Measurements from ENCODE around the gene NINJ1. TPM values are rescaled to one million over a fixed set of nuclear protein-coding genes. Genes with fewer than 3 reads are reported as not detected.

Gene NINJ1
- total and polyA plus RNA-seq, 2 of the 4 experiments (the other 2 are of a cell fraction), result 21.9 to 38.8 TPM

- H3K27me3 ChIP-seq (ENCODE audit: control insufficient read depth, insufficient read depth, low read length), result no peaks in the 10 kb centered on the region
- no peak overlapping the region for H3K27ac ChIP-seq (ENCODE audit: insufficient read depth, low read length)
- no peak overlapping the region for H3K9ac ChIP-seq (ENCODE audit: low read depth, low read length)
- POLR2A ChIA-PET (ENCODE audit: unreplicated experiment), result no interaction called here
- no peak overlapping the region for H2BK120ac ChIP-seq (ENCODE audit: low read depth, low read length)
- H4K5ac ChIP-seq (ENCODE audit: low read depth, low read length), result no peak overlapping the region
- intact Hi-C loops (cut with micrococcal nuclease), result no loop called here
- no peak overlapping the region for H3K4me2 ChIP-seq (ENCODE audit: low read depth, low read length)
- peaks cover 13% of the 10 kb centered on the region for H3K4me1 ChIP-seq (ENCODE audit: control insufficient read depth, insufficient read depth, low read length)
- no peaks in the 10 kb centered on the region for H3K9me3 ChIP-seq (ENCODE audit: control insufficient read depth, insufficient read depth, low read length)
- peaks cover 23% of the 10 kb centered on the region for H3K9me1 ChIP-seq (ENCODE audit: insufficient read depth, low read length)
- H2AFZ ChIP-seq (replicated peaks; ENCODE audit: low read length, poor library complexity), result no peak overlapping the region
- 80% methylated on average over 4 of the region's 20 CpGs; no CpG with 5 or more reads in 1 of the 2 experiments for WGBS, 2 experiments (ENCODE audit: extremely low coverage in 2 of 2, insufficient read length in 1 of 2)
- no peak overlapping the region for H4K91ac ChIP-seq (ENCODE audit: insufficient read depth, low read depth, low read length)
- no peak for TF ChIP-seq CEBPB (IDR thresholded peaks at IDR 0.05; ENCODE audit: low read depth, low read length)
- no peak for TF ChIP-seq FOS (IDR thresholded peaks at IDR 0.05; ENCODE audit: low read depth, low read length)
- TF ChIP-seq BHLHE40 (IDR thresholded peaks at IDR 0.05; ENCODE audit: low read depth, low read length), result no peak
- H3K18ac ChIP-seq (ENCODE audit: low read depth, low read length), result no peak overlapping the region
- H2BK15ac ChIP-seq (ENCODE audit: low read depth, low read length), result no peak overlapping the region
- CTCF ChIA-PET, result no interaction called here
- in situ Hi-C loops (cut with MboI; ENCODE audit: low sequenced_read_pairs), result loop anchor here (25.0 kb wide), 1 partner anchor 441 kb away; no protein-coding TSS in a partner anchor
- H3K4ac ChIP-seq (ENCODE audit: low read depth, low read length), result no peak overlapping the region
- ATAC-seq (ENCODE audit: low read depth) (no peak), DNase-seq (no peak)
- H3K4me3 ChIP-seq (ENCODE audit: insufficient read depth, low read depth, low read length), result no peak overlapping the region
- H2BK20ac ChIP-seq (ENCODE audit: low read depth, low read length), result no peak overlapping the region
- H2AK9ac ChIP-seq (replicated peaks; ENCODE audit: low read depth, low read length, poor library complexity), result peak overlapping the region; percentile 75
- no peak overlapping the region for H2BK5ac ChIP-seq (ENCODE audit: low read depth, low read length, poor library complexity, severe bottlenecking)
- H3K14ac ChIP-seq (replicated peaks; ENCODE audit: low read depth, low read length), result no peak overlapping the region
- peaks cover 0 to 23% of the 10 kb centered on the region in 2 experiments; a peak in 2 of 4 replicates for H3K79me1 ChIP-seq (ENCODE audit: low read depth in 1 of 2, low read length in 2 of 2)
- H2AK5ac ChIP-seq (ENCODE audit: low read depth, low read length), result peak overlapping the region; percentile 4; the same call in 1 of the 2 replicates
- peaks cover 23% of the 10 kb centered on the region for H3K36me3 ChIP-seq (ENCODE audit: control insufficient read depth, insufficient read depth, low read length)
- dilution Hi-C loops (cut with HindIII; ENCODE audit: low sequenced_read_pairs, unreplicated experiment), result no loop called here
- H3K23ac ChIP-seq (ENCODE audit: low read depth, low read length), result no peak overlapping the region
- peaks cover 5% of the 10 kb centered on the region for H4K20me1 ChIP-seq (ENCODE audit: insufficient read depth, low read length)
- H4K8ac ChIP-seq (ENCODE audit: low read depth in 2 of 2, low read length in 2 of 2), result no peak overlapping the region
- H3K56ac ChIP-seq (ENCODE audit: extremely low read depth, insufficient read depth, low read length), result no peak overlapping the region
- BruUV-seq (replicated peaks), result no TSS peak
These were observed 12.5 kb downstream of the NINJ1 start for GRCh38 chr9:93121316-93122241.
